Islet of Langerhans (tissue), 1 donor: Measurements from ENCODE around the gene ITGB1BP2.
"Not testable (repeated sequence)": the region's sequence is repeated elsewhere in the genome, so short reads cannot be mapped to it uniquely, and the experiment has no call there.

Source experiments
- FAIRE-seq: peaks from one replicate; lab custom pipeline; 2011; peaks lifted over from hg19 to GRCh38; lab: Jason Lieb, UNC

Gene ITGB1BP2

DNA sequence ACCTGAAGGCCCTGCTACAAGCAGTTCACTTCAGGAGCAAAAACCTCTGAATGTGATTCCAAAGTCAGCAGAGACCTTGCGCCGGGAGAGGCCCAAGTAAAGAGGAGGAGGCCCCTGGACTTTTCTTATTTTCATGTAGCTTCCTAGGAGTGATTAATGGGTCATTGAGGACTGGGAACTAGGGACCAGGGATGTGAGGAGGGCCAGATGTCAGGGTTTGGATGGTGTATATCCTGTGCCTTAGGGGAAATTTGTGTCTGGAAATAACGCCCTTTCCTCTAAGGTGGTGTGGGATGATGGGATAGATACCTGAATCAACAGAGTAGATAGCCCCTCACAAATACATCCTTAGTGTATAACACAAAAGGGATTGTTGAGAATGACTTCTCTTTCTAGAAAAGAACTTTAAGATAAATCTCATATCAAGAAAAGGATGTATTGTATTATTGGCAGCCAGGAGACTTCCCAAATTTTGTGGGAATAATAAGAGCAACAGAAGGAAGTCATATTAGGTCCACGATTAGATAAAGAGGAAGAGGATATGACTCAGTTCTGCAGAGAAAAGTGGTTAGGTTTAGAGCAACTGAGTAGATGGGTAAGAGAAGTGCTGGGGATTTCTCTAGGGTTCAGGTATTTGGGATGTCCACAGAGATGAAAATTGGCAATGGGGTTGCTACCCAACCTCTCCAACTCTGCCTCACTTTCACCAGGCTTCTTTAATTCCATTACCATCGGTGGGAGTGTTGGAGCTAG lies 1.1 kb downstream of the ITGB1BP2 start:
- no peak for FAIRE-seq

DNA sequence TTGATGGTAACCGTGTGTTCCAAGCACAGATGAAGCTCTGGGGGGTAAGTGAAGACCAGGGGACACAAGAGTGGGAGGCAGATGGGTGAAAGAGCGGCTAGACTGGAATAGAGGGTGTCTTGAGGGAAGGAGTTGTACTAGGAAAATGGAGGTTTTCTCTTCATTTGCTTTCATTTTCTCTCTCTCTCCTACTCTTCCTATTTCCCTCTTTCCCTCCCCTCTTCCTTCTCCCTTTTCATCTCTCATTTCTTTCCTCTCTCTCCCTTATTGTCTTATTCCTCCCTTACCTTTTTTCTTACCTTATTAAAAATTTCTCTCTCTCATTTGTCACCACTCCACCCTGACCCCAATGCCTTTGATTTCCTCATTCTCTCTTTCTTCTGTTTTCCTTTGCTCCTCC lies 3.0 kb downstream of the ITGB1BP2 start:
- no peak for FAIRE-seq

DNA sequence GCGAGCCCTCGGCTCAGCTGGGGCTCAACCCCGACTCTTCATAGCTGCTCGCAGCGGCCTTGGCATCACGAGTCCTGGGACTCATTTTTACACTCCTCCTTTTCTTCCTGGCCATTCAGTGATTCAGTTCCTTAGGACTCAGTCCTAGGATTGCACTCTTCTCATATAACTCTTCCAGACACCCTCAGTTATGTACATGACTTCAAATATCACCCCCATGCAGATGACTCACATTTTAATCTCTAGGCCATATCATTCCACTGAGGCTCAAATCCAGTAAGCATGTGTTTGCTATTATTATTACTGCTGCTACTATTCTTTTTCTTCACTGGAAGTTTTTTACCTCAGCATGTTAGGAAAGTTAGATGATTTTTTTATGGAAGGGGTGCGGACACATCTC lies 14.4 kb downstream of the ITGB1BP2 start:
- FAIRE-seq = no peak

DNA sequence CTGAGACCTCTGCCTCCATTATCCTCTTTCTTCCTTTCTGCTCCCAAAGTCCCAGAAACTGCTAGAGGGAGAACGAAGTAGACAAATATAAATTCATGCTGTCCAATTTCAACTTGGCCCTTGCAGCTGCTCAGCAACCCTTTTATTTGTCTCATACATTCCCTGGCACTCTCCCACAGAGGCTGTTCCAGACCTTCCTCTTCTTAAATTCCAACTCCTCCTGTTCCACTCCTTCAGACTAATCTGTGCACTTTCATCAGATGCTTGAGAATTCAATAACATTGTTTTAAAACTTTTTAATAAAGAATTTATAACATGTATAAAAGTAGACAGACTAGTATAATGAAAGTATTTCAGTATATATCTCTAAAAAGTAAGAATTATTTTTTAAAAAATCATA lies 15.4 kb downstream of the ITGB1BP2 start:
- not testable (repeated sequence) for FAIRE-seq

DNA sequence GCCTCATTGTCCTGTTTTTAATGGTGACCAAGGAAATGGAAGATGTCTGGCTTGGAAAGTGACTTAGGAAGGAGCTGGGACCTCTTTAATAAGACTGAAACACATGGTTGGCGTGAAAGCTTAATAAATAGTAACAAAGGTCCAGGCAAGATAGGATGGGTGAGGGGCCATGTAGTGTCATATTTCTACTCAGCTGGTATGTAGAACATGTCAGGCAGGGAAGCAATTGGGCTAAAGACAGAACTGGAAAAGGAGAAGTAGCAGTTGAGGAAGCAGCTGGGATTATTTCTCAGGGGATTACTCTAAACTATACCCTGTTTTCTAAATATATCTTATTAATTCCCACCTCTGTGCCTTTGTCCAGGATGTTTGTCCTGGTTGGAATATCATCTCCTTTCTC lies 18.6 kb downstream of the ITGB1BP2 start:
- FAIRE-seq = no peak

DNA sequence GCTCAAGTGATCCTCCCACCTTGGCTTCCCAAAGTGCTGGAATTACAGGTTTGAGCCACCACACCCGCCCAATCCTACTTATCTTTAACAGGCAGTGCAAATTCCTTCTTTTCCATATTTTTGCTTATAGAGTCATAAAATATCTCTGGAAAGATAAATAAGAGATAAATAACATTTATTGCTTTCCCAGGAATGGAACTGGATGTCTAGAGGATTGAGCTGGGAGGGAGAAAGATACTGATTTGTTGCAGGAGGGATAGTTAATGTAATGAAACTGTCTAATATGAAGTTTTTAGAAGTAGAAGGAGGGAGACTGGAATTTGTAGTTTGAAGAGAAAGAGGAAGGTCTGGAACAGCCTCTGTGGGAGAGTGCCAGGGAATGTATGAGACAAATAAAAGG lies 20.2 kb downstream of the ITGB1BP2 start:
- no peak for FAIRE-seq

DNA sequence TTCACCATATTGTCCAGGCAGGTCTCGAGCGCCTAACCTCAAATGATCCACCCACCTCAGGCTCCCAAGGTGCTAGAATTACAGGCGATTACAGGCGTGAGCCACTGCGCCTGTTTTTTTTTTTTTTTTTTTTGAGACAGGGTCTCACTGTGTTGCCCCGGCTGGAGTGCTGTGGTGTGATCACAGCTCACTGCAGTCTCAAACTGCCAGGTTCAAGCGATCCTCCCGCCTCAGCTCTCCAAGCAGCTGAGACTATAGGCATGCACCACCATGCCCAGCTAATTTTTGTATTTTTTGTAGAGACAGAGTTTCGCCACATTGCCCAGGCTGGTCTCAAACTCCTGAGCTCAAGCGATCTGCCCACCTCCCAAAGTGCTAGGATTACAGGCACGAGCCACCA lies 22.9 kb downstream of the ITGB1BP2 start:
- FAIRE-seq = not testable (repeated sequence)

DNA sequence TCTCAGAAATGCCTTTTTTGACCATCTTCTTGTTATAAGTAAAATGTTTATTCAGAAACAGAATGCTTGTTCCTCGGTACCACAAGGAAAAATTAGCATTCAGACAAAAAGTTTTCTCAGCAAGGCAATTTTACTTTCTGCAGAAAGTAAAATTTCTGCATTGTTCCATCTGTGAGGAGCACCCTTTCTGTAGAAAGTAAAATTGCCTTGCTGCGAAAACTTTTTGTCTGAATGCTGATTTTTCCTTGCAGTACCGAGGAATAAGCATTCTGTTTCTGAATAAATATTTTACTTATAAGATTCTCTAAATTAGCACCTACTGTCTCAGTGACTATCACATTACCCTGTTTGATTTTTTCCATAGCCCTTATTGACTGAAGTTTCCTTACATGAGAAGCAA lies 24.8 kb downstream of the ITGB1BP2 start:
- FAIRE-seq = no peak

DNA sequence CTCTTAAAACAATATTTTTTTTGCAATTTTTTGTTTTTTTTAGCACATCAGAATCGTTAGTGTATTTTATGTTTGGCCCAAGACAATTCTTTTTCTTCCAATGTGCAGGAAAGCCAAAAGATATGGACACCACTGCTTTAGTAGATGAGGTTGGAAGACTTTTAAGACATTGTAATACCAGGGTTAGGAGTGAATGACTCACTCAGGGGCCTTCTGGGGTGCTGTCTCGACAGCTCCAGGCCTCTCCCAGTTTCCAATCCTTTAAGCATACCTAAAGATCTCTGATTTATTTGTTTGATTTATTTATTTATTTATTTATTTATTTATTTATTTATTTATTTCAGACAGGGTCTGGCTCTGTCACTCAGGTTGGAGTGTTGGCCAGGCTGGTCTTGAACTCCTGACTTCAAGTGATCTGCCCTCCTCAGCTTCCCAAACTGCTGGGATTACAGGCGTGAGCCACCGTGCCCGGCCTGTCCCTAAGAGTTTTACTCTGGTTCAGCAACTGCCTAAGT lies 47.7 kb downstream of the ITGB1BP2 start:
- not testable (repeated sequence) for FAIRE-seq

DNA sequence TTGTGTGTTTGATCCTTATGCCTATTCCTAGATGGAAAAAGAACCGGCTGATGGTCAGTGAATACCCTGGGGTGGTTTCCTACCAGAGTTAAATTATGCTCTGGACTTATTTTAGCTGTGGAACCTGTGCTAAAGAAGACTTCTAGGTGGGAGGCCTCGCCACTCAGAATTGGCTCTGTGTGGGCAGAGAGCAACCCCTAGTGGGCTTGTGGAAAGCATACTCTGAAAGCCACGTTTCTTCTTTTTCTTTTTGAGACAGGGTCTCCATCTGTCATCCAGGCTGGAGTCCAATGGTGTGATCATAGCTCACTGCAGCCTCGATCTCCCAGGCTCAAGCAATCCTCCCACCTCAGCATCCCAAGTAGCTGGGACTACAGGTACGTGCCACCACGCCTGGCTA lies 48.3 kb downstream of the ITGB1BP2 start:
- not testable (repeated sequence) for FAIRE-seq

DNA sequence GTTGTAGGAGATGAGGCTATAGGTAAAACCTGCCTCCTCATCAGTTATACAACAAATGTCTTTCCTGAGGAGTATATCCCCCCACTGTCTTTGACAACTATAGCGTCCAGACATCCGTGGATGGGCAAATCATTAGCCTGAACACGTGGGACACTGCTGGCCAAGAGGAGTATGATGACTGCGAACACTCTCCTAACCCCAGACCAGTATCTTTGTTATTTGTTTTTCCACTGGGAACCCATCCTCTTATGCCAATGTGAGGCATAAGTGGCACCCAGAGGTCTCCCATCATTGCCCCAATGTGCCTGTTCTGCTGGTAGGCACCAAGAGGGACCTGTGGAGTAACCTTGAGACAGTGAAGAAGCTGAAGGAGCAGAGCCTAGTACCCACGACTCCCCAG lies 50.9 kb downstream of the ITGB1BP2 start:
- FAIRE-seq = not testable (repeated sequence)
